Measurements from ENCODE around the gene UPK1B. TPM values are rescaled to one million over a fixed set of nuclear protein-coding genes. Genes with fewer than 3 reads are reported as not detected.
A peak's percentile ranks its signal among the peaks of the same experiment; 100 is the strongest.
"Not testable (repeated sequence)": the region's sequence is repeated elsewhere in the genome, so short reads cannot be mapped to it uniquely, and the experiment has no call there.

Gene UPK1B
- total RNA-seq, 1 experiment from 2014 or later, result 1.0 TPM

DNA sequence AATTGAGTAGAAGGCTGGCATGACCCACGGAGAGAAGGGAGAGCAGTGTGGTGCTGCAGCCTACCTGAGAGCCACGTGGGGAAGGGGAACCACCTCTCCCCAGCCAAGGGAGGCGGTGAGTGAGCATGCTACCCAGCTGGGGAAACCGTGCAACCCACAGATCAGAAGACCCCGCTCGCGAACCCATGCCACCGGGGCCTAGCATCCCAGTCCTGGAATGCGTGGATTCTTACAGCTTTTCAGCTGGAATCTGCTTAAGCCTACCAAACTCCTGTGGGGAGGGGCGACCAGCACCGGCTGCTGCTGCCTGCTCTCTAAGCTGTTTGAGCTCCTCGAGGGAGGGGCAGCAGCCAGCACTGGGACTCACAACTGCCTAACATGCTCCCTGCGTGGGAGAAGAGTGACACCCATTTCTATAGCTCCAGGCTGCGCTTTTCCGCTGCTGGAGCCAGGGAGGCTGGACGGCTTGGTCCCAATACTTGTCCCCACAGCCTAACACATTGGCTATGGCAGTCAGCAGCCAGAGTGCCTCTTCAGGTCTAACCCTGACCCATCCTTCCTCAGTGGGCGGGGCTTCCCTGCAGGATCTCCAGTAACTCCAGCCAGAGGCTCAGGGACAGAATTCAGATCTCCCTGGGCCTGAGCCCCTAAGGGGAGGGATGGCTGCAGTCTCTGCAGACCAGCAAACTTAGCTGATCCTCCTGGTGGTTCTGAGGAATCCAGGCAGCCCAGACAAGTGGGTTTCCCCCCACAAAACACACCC is 47.5 kb upstream of the UPK1B start:
- H4K8ac ChIP-seq (replicated peaks; ENCODE audit: insufficient read length, low read depth, low read length), result no peak overlapping the region
- H2AFZ ChIP-seq (ENCODE audit: low read length), result no peak overlapping the region
- no peak overlapping the region for H3K27ac ChIP-seq (ENCODE audit: insufficient read length, low read depth, low read length)
- no peak overlapping the region for H3K27ac Mint-ChIP-seq
- H3K4me2 ChIP-seq (ENCODE audit: insufficient read depth, insufficient read length, low read length), result no peak overlapping the region
- H2AK5ac ChIP-seq (ENCODE audit: insufficient read length, low read length), result no peak overlapping the region
- H3T11ph ChIP-seq (ENCODE audit: low read length), result no peak overlapping the region
- peak overlapping the region; percentile 38 for H3K18ac ChIP-seq (ENCODE audit: insufficient read length, low read depth, low read length)
- no peak overlapping the region for H2BK20ac ChIP-seq (ENCODE audit: low read depth, low read length, poor library complexity, severe bottlenecking)
- H4K91ac ChIP-seq (ENCODE audit: insufficient read length, low read depth, low read length), result no peak overlapping the region
- H3K79me2 ChIP-seq (ENCODE audit: insufficient read depth, low read length), result no peaks in the 10 kb centered on the region
- H3K4me3 Mint-ChIP-seq, result no peak overlapping the region
- no peak for TF ChIP-seq CTCF (conservative IDR thresholded peaks at IDR 0.05)
- H3K36me3 Mint-ChIP-seq (ENCODE audit: insufficient read depth in 1 of 3, low read depth in 3 of 3), result peaks cover 3 to 10% (median 7%) of the 10 kb centered on the region in 3 experiments; a peak in 5 of 7 replicates
- no peak overlapping the region for H3K9ac ChIP-seq (ENCODE audit: extremely low read depth, insufficient read length, low read length)
- no peaks in the 10 kb centered on the region for H3K27me3 Mint-ChIP-seq (ENCODE audit: low read depth)
- H3K23me2 ChIP-seq (ENCODE audit: insufficient read length, low read depth, low read length, poor library complexity, severe bottlenecking), result no peaks in the 10 kb centered on the region
- H3K27me3 ChIP-seq (ENCODE audit: insufficient read depth, low read length), result no peaks in the 10 kb centered on the region
- WGBS (ENCODE audit: extremely low coverage, insufficient read length, low lambda C conversion rate), result no CpG with 5 or more reads among the region's 17 CpGs
- H3K9me3 ChIP-seq (ENCODE audit: control insufficient read depth, low read depth, low read length), result no peaks in the 10 kb centered on the region
- H4K20me1 ChIP-seq (ENCODE audit: control insufficient read depth, insufficient read depth, insufficient read length), result no peaks in the 10 kb centered on the region
- no peak overlapping the region for H3K23ac ChIP-seq (ENCODE audit: insufficient read length, low read depth, low read length)
- H3K9me3 Mint-ChIP-seq, result peaks cover 5 to 10% of the 10 kb centered on the region in 2 experiments
- no peak overlapping the region for H2BK120ac ChIP-seq (ENCODE audit: low read depth, low read length, poor library complexity, severe bottlenecking)
- H2BK12ac ChIP-seq (ENCODE audit: insufficient read length, low read depth, low read length), result no peak overlapping the region
- no peaks in the 10 kb centered on the region for H3K79me1 ChIP-seq (ENCODE audit: insufficient read depth, low read depth, low read length, poor library complexity, severe bottlenecking)
- no peak overlapping the region for H4K5ac ChIP-seq (ENCODE audit: insufficient read length, low read depth, low read length)
- H3K4me1 ChIP-seq (ENCODE audit: insufficient read depth, low read length), result peaks cover 2% of the 10 kb centered on the region; the same call in 1 of the 2 replicates
- no peak overlapping the region for H2BK5ac ChIP-seq (ENCODE audit: insufficient read length, low read length)
- H2BK15ac ChIP-seq (ENCODE audit: low read depth, low read length), result no peak overlapping the region
- peaks cover 15 to 32% of the 10 kb centered on the region in 2 experiments for H3K4me1 Mint-ChIP-seq
- H3K4ac ChIP-seq (ENCODE audit: low read depth, low read length), result no peak overlapping the region
- peak; percentile 54 for DNase-seq
- no peak overlapping the region for H3K56ac ChIP-seq (ENCODE audit: insufficient read length, low read depth, low read length)
- no peak overlapping the region for H3K14ac ChIP-seq (ENCODE audit: insufficient read depth, low read length)

DNA sequence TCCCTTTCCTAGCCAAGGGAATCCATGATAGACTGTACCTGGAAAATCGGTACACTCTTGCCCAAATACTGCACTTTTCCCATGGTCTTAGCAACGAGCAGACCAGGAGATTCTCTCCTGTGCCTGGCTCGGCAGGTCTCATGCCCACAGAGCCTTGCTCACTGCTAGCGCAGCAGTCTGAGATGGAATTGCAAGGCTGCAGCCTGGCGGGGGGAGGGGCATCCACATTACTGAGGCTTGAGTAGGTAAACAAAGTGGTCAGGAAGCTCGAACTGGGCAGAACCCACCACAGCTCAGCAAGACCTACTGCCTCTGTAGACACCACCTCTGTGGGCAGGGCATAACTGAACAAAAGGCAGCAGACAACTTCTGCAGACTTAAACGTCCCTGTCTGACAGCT is 43.1 kb upstream of the UPK1B start:
- not testable (repeated sequence) for H2BK15ac ChIP-seq (ENCODE audit: low read depth, low read length); H2AK5ac ChIP-seq (ENCODE audit: insufficient read length, low read length); H3K9ac ChIP-seq (ENCODE audit: extremely low read depth, insufficient read length, low read length); H2BK20ac ChIP-seq (ENCODE audit: low read depth, low read length, poor library complexity, severe bottlenecking); H3K27me3 ChIP-seq (ENCODE audit: insufficient read depth, low read length); H3K79me1 ChIP-seq (ENCODE audit: insufficient read depth, low read depth, low read length, poor library complexity, severe bottlenecking); H3K27me3 Mint-ChIP-seq (ENCODE audit: low read depth); H3K14ac ChIP-seq (ENCODE audit: insufficient read depth, low read length); H4K91ac ChIP-seq (ENCODE audit: insufficient read length, low read depth, low read length); H2BK120ac ChIP-seq (ENCODE audit: low read depth, low read length, poor library complexity, severe bottlenecking); H3K9me3 ChIP-seq (ENCODE audit: control insufficient read depth, low read depth, low read length); H3K56ac ChIP-seq (ENCODE audit: insufficient read length, low read depth, low read length); DNase-seq; H3K23me2 ChIP-seq (ENCODE audit: insufficient read length, low read depth, low read length, poor library complexity, severe bottlenecking); H2BK5ac ChIP-seq (ENCODE audit: insufficient read length, low read length); H3K9me3 Mint-ChIP-seq; H3K36me3 Mint-ChIP-seq (ENCODE audit: insufficient read depth in 1 of 3, low read depth in 3 of 3); H3K27ac ChIP-seq (ENCODE audit: insufficient read length, low read depth, low read length); H4K5ac ChIP-seq (ENCODE audit: insufficient read length, low read depth, low read length); H3K4me3 Mint-ChIP-seq; H3K4me2 ChIP-seq (ENCODE audit: insufficient read depth, insufficient read length, low read length); H3K4ac ChIP-seq (ENCODE audit: low read depth, low read length); H4K8ac ChIP-seq (replicated peaks; ENCODE audit: insufficient read length, low read depth, low read length); H3T11ph ChIP-seq (ENCODE audit: low read length); H3K23ac ChIP-seq (ENCODE audit: insufficient read length, low read depth, low read length); H2BK12ac ChIP-seq (ENCODE audit: insufficient read length, low read depth, low read length); H3K18ac ChIP-seq (ENCODE audit: insufficient read length, low read depth, low read length); H3K79me2 ChIP-seq (ENCODE audit: insufficient read depth, low read length); H4K20me1 ChIP-seq (ENCODE audit: control insufficient read depth, insufficient read depth, insufficient read length); H3K4me1 ChIP-seq (ENCODE audit: insufficient read depth, low read length); H2AFZ ChIP-seq (ENCODE audit: low read length)
- H3K4me1 Mint-ChIP-seq, result peaks cover 3 to 20% of the 10 kb centered on the region in 2 experiments; a peak in 3 of 4 replicates
- peak overlapping the region in 1 of 3 experiments; percentile 17; a peak in 1 of 7 replicates for H3K27ac Mint-ChIP-seq
- whole genome bisulfite sequencing (ENCODE audit: extremely low coverage, insufficient read length, low lambda C conversion rate), result no CpG with 5 or more reads among the region's 7 CpGs
